HEK293T (cell line): ENCODE results near the gene PSMG2.

Experiments used
- BHLHE40 ChIP-seq: fragments of 450-650 bp; IDR thresholded peaks from 2 replicates; pipeline ENCODE4 v1.6.1; 2016; ENCODE audit warnings: mild to moderate bottlenecking, moderate library complexity, borderline replicate concordance
- CTBP1 ChIP-seq: fragments of 450-650 bp; IDR thresholded peaks from 2 replicates; pipeline ENCODE4 v1.6.1; 2016; ENCODE audit warnings: borderline replicate concordance
- ELF4 ChIP-seq: fragments of 450-650 bp; IDR thresholded peaks from 2 replicates; pipeline ENCODE4 v1.6.1; 2017; ENCODE audit warnings: antibody characterized with exemption
- FOXA1 ChIP-seq: fragments of 450-650 bp; IDR thresholded peaks from 2 replicates; pipeline ENCODE4 v1.6.1; 2016; ENCODE audit warnings: mild to moderate bottlenecking
- FOXK2 ChIP-seq: fragments of 450-650 bp; IDR thresholded peaks from 2 replicates; pipeline ENCODE4 v1.6.1; 2016; ENCODE audit warnings: mild to moderate bottlenecking
- FOXM1 ChIP-seq: fragments of 450-650 bp; IDR thresholded peaks from 2 replicates; pipeline ENCODE4 v1.6.1; 2017; ENCODE audit warnings: mild to moderate bottlenecking, borderline replicate concordance
- L3MBTL2 ChIP-seq: fragments of 450-650 bp; conservative IDR thresholded peaks from 2 replicates; pipeline ENCODE4 v1.6.1; 2016; ENCODE audit warnings: mild to moderate bottlenecking
- LEF1 ChIP-seq: fragments of 450-650 bp; IDR thresholded peaks from 2 replicates; pipeline ENCODE4 v1.6.1; 2017; ENCODE audit warnings: mild to moderate bottlenecking, borderline replicate concordance
- NFRKB ChIP-seq: fragments of 450-650 bp; IDR thresholded peaks from 2 replicates; pipeline ENCODE4 v1.6.1; 2016; ENCODE audit warnings: mild to moderate bottlenecking, moderate library complexity
- SP1 ChIP-seq: fragments of 450-650 bp; IDR thresholded peaks from 2 replicates; pipeline ENCODE4 v1.6.1; 2017
- SUZ12 ChIP-seq: fragments of 450-650 bp; IDR thresholded peaks from 2 replicates; pipeline ENCODE4 v1.6.1; 2016; ENCODE audit warnings: mild to moderate bottlenecking
- TARDBP ChIP-seq: fragments of 450-650 bp; IDR thresholded peaks from 2 replicates; pipeline ENCODE4 v1.6.1; 2016
- ZNF384 ChIP-seq: fragments of 450-650 bp; IDR thresholded peaks from 2 replicates; pipeline ENCODE4 v1.6.1; 2016

- TF ChIP-seq FOXK2 (no peak), FOXM1 (no peak), CTBP1 (no peak), TARDBP (no peak), BHLHE40 (no peak), SP1 (no peak), LEF1 (no peak), SUZ12 (no peak), FOXA1 (no peak), ELF4 (no peak), NFRKB (no peak), ZNF384 (no peak), L3MBTL2 (no peak)
Observed at GRCh38 chr18:12765126-12765525, 62.3 kb downstream of the PSMG2 start.
